Omental fat pad (tissue), 4 donors: ENCODE results near the gene MCCD1. TPM values are rescaled to one million over a fixed set of nuclear protein-coding genes. Genes with fewer than 3 reads are reported as not detected.
"Not testable (repeated sequence)": the region's sequence is repeated elsewhere in the genome, so short reads cannot be mapped to it uniquely, and the experiment has no call there.

ENCODE experiments used
- ATAC-seq: fragments of 150-250 bp; one replicate; pipeline ENCODE4 v1.9.1; 2016; ENCODE audit warnings: mild to moderate bottlenecking, moderate library complexity; ENCODE audit not compliant: low FRiP score
- DNase-seq: peaks from one replicate; pipeline ENCODE4 v3.0.0-alpha.2; 2019; ENCODE audit warnings: low spot score
- CTCF ChIP-seq, 3 donors: fragments of 450-650 bp; IDR thresholded peaks; one replicate each; pipeline ENCODE4 v1.5.1; 2016 to 2017; ENCODE audit warnings: antibody characterized with exemption in 3 of 3, mild to moderate bottlenecking in 3 of 3, moderate library complexity in 2 of 3
- total RNA-seq, 4 donors: library from RNA; depleted of rRNA; stranded (reverse); fragments of >200 nt; gene quantifications; one replicate each; pipeline ENCODE4 v1.1.0, GENCODE V29; 2016

MCCD1 gene
- total RNA-seq, 4 donors from 2014 or later = not detected

- ATAC-seq = no peak
- DNase-seq = no peak
- no peak for TF ChIP-seq CTCF (IDR thresholded peaks at IDR 0.05)
These were observed 30.0 kb upstream of the MCCD1 start for GRCh38 chr6:31498748-31499147.

- ATAC-seq, DNase-seq: not testable (repeated sequence)
These were observed 29.1 kb upstream of the MCCD1 start for GRCh38 chr6:31499648-31500047.

GRCh38 chr6:31502586-31502985, 26.2 kb upstream of the MCCD1 start:
- no peak for TF ChIP-seq CTCF (IDR thresholded peaks at IDR 0.05)
- ATAC-seq (no peak), DNase-seq (no peak)

- DNase-seq, ATAC-seq: not testable (repeated sequence)
These were observed 19.7 kb upstream of the MCCD1 start for GRCh38 chr6:31509036-31509435.

GRCh38 chr6:31510007-31510406, 18.8 kb upstream of the MCCD1 start:
- DNase-seq (no peak), ATAC-seq (no peak)
- TF ChIP-seq CTCF (IDR thresholded peaks at IDR 0.05) = no peak

GRCh38 chr6:31513456-31514165, 15.2 kb upstream of the MCCD1 start:
- TF ChIP-seq CTCF (IDR thresholded peaks at IDR 0.05) = no peak
- DNase-seq = no peak
- ATAC-seq = no peak

GRCh38 chr6:31521835-31522234, 6.9 kb upstream of the MCCD1 start:
- TF ChIP-seq CTCF (IDR thresholded peaks at IDR 0.05) = no peak
- DNase-seq (no peak), ATAC-seq (no peak)

- ATAC-seq (no peak), DNase-seq (no peak)
- no peak for TF ChIP-seq CTCF (IDR thresholded peaks at IDR 0.05)
These were observed 3.2 kb upstream of the MCCD1 start for GRCh38 chr6:31525553-31525931.
